A673 (cell line): ENCODE data around the gene SARDH. TPM values are rescaled to one million over a fixed set of nuclear protein-coding genes. Genes with fewer than 3 reads are reported as not detected.

Experiments used
- BruUV-seq: library from RNA; stranded (reverse); fragments of 400-500 nt; replicated peaks from 2 replicates; lab custom pipeline; 2021; lab: Mats Ljungman, UMichigan
- CTCF ChIA-PET: fragments of 300-600 bp; sonication (Branson Sonifier 250); formaldehyde crosslinking; loops from one replicate; lab custom pipeline; 2022; ENCODE audit warnings: antibody characterized with exemption; lab: Charles Lee
- POLR2A ChIA-PET: fragments of 300-600 bp; sonication (Branson Sonifier 250); formaldehyde crosslinking; loops from one replicate; lab custom pipeline; 2022; ENCODE audit warnings: antibody characterized with exemption; ENCODE audit not compliant: low non-redundant PET; lab: Charles Lee
- DNase-seq: peaks from one replicate; pipeline ENCODE4 v3.0.0-alpha.2; 2015; ENCODE audit warnings: low spot score
- H3K27ac ChIP-seq: fragments of 200-600 bp; sonication (generic); 2 replicates; pipeline ENCODE4 v1.5.1; 2016; ENCODE audit warnings: mixed run types, low read depth, mild to moderate bottlenecking, mixed read lengths, antibody characterized with exemption, low read length; ENCODE audit not compliant: poor library complexity, severe bottlenecking
- H3K27me3 ChIP-seq: fragments of 200-600 bp; sonication (generic); replicated peaks from 2 replicates; pipeline ENCODE4 v1.6.1; 2017; ENCODE audit warnings: mixed run types, low read depth, mild to moderate bottlenecking, mixed read lengths, antibody characterized with exemption, low read length; ENCODE audit not compliant: insufficient read depth, poor library complexity
- H3K36me3 ChIP-seq: fragments of 200-600 bp; sonication (generic); 2 replicates; pipeline ENCODE4 v1.6.1; 2016; ENCODE audit warnings: mixed run types, mild to moderate bottlenecking, mixed read lengths, antibody characterized with exemption, low read length; ENCODE audit not compliant: insufficient read depth, poor library complexity, severe bottlenecking
- H3K4me1 ChIP-seq: fragments of 200-600 bp; sonication (generic); 2 replicates; pipeline ENCODE4 v1.6.1; 2017; ENCODE audit warnings: mixed run types, mild to moderate bottlenecking, mixed read lengths, antibody characterized with exemption, low read length; ENCODE audit not compliant: insufficient read depth, poor library complexity, severe bottlenecking
- H3K4me3 ChIP-seq: fragments of 200-600 bp; sonication (generic); 2 replicates; pipeline ENCODE4 v1.5.1; 2016; ENCODE audit warnings: low read depth, mixed run types, mild to moderate bottlenecking, mixed read lengths, low read length; ENCODE audit not compliant: poor library complexity, severe bottlenecking
- H3K9me3 ChIP-seq: fragments of 200-600 bp; sonication (generic); 2 replicates; pipeline ENCODE4 v1.6.1; 2016; ENCODE audit warnings: mixed run types, low read depth, mild to moderate bottlenecking, mixed read lengths, antibody characterized with exemption, low read length; ENCODE audit not compliant: poor library complexity, severe bottlenecking
- EZH2 ChIP-seq: fragments of 200-600 bp; sonication (generic); IDR thresholded peaks from 2 replicates; pipeline ENCODE4 v1.6.1; 2017; ENCODE audit warnings: borderline replicate concordance, low read depth, mild to moderate bottlenecking, mixed read lengths, antibody characterized with exemption, low read length; ENCODE audit not compliant: poor library complexity, severe bottlenecking
- intact Hi-C: fragments of 100-400 bp; cut with micrococcal nuclease; formaldehyde crosslinking; loops from one replicate; pipeline ENCODE4 v1.10.0; 2022; ENCODE audit not compliant: unreplicated experiment
- total RNA-seq: library from RNA; stranded (reverse); gene quantifications from 2 replicates; pipeline ENCODE4 v1.2.3, GENCODE V29; 2021
- TF ChIP-seq, protein P1 (sequence below): fragments of 300-800, 200-600 bp; sonication (generic); conservative IDR thresholded peaks from 2 replicates; pipeline ENCODE4 v1.5.1; 2017; ENCODE audit warnings: low read depth, mild to moderate bottlenecking, antibody characterized with exemption, low read length, moderate library complexity, mixed read lengths

Gene SARDH
- total RNA-seq, 1 experiment from 2014 or later: 0.37 TPM

GRCh38 chr9:133772581-133772980 is 34.4 kb upstream of the SARDH start:
- H3K4me1 ChIP-seq: no peaks in the 10 kb centered on the region
- BruUV-seq: no TSS peak
- ChIA-PET CTCF (no interaction called here), POLR2A (interaction anchor here (0.6 kb wide), 1 partner anchor 14 kb away, joined by 3 read pairs; no protein-coding TSS in a partner anchor)
- intact Hi-C loops: no loop called here
- no peak overlapping the region for H3K4me3 ChIP-seq
- peaks cover 9% of the 10 kb centered on the region for H3K36me3 ChIP-seq
- H3K27ac ChIP-seq: no peak overlapping the region
- DNase-seq: no peak
- TF ChIP-seq EZH2: no peak
- TF ChIP-seq, protein P1, sequence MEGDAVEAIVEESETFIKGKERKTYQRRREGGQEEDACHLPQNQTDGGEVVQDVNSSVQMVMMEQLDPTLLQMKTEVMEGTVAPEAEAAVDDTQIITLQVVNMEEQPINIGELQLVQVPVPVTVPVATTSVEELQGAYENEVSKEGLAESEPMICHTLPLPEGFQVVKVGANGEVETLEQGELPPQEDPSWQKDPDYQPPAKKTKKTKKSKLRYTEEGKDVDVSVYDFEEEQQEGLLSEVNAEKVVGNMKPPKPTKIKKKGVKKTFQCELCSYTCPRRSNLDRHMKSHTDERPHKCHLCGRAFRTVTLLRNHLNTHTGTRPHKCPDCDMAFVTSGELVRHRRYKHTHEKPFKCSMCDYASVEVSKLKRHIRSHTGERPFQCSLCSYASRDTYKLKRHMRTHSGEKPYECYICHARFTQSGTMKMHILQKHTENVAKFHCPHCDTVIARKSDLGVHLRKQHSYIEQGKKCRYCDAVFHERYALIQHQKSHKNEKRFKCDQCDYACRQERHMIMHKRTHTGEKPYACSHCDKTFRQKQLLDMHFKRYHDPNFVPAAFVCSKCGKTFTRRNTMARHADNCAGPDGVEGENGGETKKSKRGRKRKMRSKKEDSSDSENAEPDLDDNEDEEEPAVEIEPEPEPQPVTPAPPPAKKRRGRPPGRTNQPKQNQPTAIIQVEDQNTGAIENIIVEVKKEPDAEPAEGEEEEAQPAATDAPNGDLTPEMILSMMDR: no peak
- H3K27me3 ChIP-seq: no peaks in the 10 kb centered on the region
- H3K9me3 ChIP-seq: no peaks in the 10 kb centered on the region

GRCh38 chr9:133771486-133772482 is 33.6 kb upstream of the SARDH start:
- Histone ChIP-seq H3K27ac (no peak overlapping the region), H3K36me3 (peaks cover 13% of the 10 kb centered on the region), H3K27me3 (no peaks in the 10 kb centered on the region), H3K9me3 (no peaks in the 10 kb centered on the region), H3K4me1 (no peaks in the 10 kb centered on the region), H3K4me3 (no peak overlapping the region)
- no peak for DNase-seq
- intact Hi-C loops: no loop called here
- ChIA-PET POLR2A (no interaction called here), CTCF (no interaction called here)
- BruUV-seq: no TSS peak
- TF ChIP-seq, protein P1: no peak
- no peak for TF ChIP-seq EZH2

DNA sequence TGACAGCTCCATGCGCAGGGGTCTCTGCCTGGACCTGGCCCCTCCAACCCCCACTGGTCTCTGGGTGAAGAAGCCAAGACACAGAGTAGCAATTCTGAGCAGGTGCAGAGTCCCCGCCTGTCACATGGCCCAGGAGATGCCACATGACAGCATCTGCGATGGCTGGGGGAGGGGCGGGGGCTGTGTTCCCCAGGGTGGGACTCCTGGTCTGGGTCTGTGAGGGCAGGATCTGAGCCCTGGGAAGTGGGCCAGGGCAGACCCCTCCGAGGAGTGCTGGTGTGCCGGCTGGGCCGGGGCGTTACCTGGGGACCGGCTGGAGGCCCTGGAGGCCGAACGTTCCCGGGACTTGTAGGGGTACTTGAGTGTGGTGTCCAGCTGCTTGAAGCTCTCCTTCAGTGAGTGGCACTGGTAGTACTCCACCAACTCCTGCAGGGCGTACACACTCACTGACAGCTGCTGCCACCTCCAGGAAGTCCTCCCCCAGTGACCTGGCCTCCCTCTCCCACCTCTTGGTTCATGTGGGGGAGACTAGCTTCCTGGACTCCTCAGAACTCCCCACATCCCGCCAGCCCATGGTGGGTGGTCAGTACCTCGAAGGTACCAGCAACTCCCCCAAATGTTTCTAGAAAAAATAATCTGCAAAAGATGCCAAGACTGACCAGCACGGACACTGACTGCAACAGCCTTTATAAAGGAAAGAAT is 32.1 kb upstream of the SARDH start:
- H3K4me1 ChIP-seq: no peaks in the 10 kb centered on the region
- no peak overlapping the region for H3K27ac ChIP-seq
- BruUV-seq: no TSS peak
- H3K9me3 ChIP-seq: no peaks in the 10 kb centered on the region
- ChIA-PET CTCF (interaction anchor here (1.0 kb wide), 1 partner anchor 27 kb away, joined by 3 read pairs; no protein-coding TSS in a partner anchor), POLR2A (no interaction called here)
- intact Hi-C loops: no loop called here
- TF ChIP-seq EZH2: no peak
- TF ChIP-seq, protein P1: no peak
- no peaks in the 10 kb centered on the region for H3K27me3 ChIP-seq
- DNase-seq: no peak
- peaks cover 13% of the 10 kb centered on the region for H3K36me3 ChIP-seq
- H3K4me3 ChIP-seq: no peak overlapping the region
